ENCODE measurements around the gene TRAPPC2B. TPM values are rescaled to one million over a fixed set of nuclear protein-coding genes. Genes with fewer than 3 reads are reported as not detected.

The TRAPPC2B gene
- total and polyA plus RNA-seq, 8 donors, result 4.1 to 42.0 (median 21.9) TPM; not detected in 1

GRCh38 chr19:57377498-57378146 lies 14.3 kb downstream of the TRAPPC2B start:
- Histone ChIP-seq H3K4me1 (no peaks in the 10 kb centered on the region), H3K36me3 (peaks cover 29 to 64% (median 57%) of the 10 kb centered on the region in 4 donors), H3K9me3 (peaks cover 22 to 95% (median 70%) of the 10 kb centered on the region in 4 donors), H3K27me3 (no peaks in the 10 kb centered on the region), H3K4me3 (no peak overlapping the region), H3K27ac (no peak overlapping the region)
- intact Hi-C loops (cut with DNase I; ENCODE audit: low total_unique reads), result no loop called here
- TF ChIP-seq POLR2AphosphoS5 (IDR thresholded peaks at IDR 0.05), result no peak
- TF ChIP-seq POLR2A (IDR thresholded peaks at IDR 0.05), result no peak
- TF ChIP-seq CTCF (IDR thresholded peaks at IDR 0.05), result no peak
- TF ChIP-seq EP300 (IDR thresholded peaks at IDR 0.05), result no peak
- WGBS, 5 donors, result 87 to 98% (median 93%) methylated on average over 3 of the region's 3 CpGs
- DNase-seq, result no peak

DNA sequence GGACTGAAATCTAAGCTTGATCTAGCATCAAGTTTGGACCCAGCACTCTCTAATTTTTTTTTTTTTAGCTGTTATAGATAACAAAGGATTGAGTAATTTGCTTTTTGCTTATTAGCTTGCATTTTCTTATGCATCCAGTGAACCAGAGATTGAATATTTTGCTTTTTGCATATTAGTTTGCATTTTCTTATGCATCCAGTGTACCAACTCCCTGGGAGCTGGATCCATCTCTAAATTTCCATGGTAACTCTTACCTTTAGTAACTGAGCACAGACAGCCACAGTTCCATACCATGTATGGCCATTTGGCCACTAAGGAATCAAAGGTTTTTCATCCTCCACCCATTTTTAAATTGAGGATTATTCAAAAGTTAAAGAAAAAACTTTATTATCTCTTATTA lies 17.6 kb downstream of the TRAPPC2B start:
- peaks cover 22 to 76% (median 45%) of the 10 kb centered on the region in 4 donors for H3K9me3 ChIP-seq
- intact Hi-C loops (cut with DNase I; ENCODE audit: low total_unique reads), result no loop called here

GRCh38 chr19:57382806-57383488 lies 19.6 kb downstream of the TRAPPC2B start:
- H3K4me1 ChIP-seq, result no peaks in the 10 kb centered on the region
- intact Hi-C loops (cut with DNase I; ENCODE audit: low total_unique reads), result no loop called here
- no peaks in the 10 kb centered on the region for H3K27me3 ChIP-seq
- H3K27ac ChIP-seq, result no peak overlapping the region
- peaks cover 8 to 56% (median 26%) of the 10 kb centered on the region in 4 donors for H3K9me3 ChIP-seq
- DNase-seq, result no peak
- no peak overlapping the region for H3K4me3 ChIP-seq
- TF ChIP-seq POLR2A (IDR thresholded peaks at IDR 0.05) (no peak), POLR2AphosphoS5 (IDR thresholded peaks at IDR 0.05) (no peak), EP300 (IDR thresholded peaks at IDR 0.05) (no peak), CTCF (IDR thresholded peaks at IDR 0.05) (no peak)
- WGBS, 5 donors, result 67 to 76% (median 74%) methylated on average over 7 of the region's 7 CpGs
- H3K36me3 ChIP-seq, result peaks cover 0 to 11% (median 5%) of the 10 kb centered on the region in 4 donors

More for the DNA sequence above, 17.6 kb downstream of the TRAPPC2B start:
- TF ChIP-seq EP300 (IDR thresholded peaks at IDR 0.05) (no peak), CTCF (IDR thresholded peaks at IDR 0.05) (no peak), POLR2AphosphoS5 (IDR thresholded peaks at IDR 0.05) (no peak), POLR2A (IDR thresholded peaks at IDR 0.05) (no peak)
- Histone ChIP-seq H3K36me3 (peaks cover 13 to 31% (median 24%) of the 10 kb centered on the region in 4 donors), H3K4me1 (no peaks in the 10 kb centered on the region), H3K27me3 (no peaks in the 10 kb centered on the region), H3K27ac (no peak overlapping the region), H3K4me3 (no peak overlapping the region)
- no peak for DNase-seq

DNA sequence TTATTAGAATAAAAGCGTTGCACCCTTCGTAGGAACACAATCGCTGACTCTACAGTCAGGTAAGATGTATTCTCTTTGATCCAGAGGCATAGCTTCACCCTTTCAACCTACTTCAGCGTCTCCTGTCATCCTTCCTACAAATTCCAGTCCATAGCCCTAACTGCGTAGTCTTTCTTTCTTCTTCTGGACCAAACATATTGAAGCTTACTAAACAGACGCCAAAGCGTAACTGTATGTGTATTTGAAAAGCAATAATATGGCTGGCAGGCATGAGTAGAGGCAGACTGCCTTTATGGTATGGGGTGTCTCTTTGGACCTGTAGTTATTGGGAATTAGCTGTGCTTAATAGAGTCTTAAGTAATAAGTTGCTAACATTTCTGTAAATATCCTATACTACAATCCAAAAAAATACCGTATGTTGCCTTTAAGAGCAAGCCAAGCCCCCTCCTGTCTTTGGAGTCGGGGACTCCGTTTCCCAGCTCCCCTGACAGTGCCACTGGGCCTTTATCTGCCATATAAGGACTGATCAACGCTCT lies 25.9 kb downstream of the TRAPPC2B start:
- no peak for TF ChIP-seq CTCF (IDR thresholded peaks at IDR 0.05)
- TF ChIP-seq POLR2A (IDR thresholded peaks at IDR 0.05), result no peak
- TF ChIP-seq POLR2AphosphoS5 (IDR thresholded peaks at IDR 0.05), result no peak
- TF ChIP-seq EP300 (IDR thresholded peaks at IDR 0.05), result no peak
- no peak for DNase-seq
- peaks cover 5 to 23% (median 18%) of the 10 kb centered on the region in 4 donors for H3K36me3 ChIP-seq
- intact Hi-C loops (cut with DNase I; ENCODE audit: low total_unique reads), result no loop called here
- H3K4me3 ChIP-seq, result peak overlapping the region; percentile 64 to 96 (median 85)
- peaks cover 0 to 25% (median 14%) of the 10 kb centered on the region in 4 donors for H3K9me3 ChIP-seq
- peak overlapping the region; percentile 75 to 97 (median 85) for H3K27ac ChIP-seq
- H3K27me3 ChIP-seq, result no peaks in the 10 kb centered on the region
- H3K4me1 ChIP-seq, result peaks cover 0 to 25% (median 20%) of the 10 kb centered on the region in 4 donors
- 55 to 58% (median 56%) methylated on average over 11 of the region's 11 CpGs for WGBS, 5 donors
